ENCODE data around the gene MUC15.

DNA sequence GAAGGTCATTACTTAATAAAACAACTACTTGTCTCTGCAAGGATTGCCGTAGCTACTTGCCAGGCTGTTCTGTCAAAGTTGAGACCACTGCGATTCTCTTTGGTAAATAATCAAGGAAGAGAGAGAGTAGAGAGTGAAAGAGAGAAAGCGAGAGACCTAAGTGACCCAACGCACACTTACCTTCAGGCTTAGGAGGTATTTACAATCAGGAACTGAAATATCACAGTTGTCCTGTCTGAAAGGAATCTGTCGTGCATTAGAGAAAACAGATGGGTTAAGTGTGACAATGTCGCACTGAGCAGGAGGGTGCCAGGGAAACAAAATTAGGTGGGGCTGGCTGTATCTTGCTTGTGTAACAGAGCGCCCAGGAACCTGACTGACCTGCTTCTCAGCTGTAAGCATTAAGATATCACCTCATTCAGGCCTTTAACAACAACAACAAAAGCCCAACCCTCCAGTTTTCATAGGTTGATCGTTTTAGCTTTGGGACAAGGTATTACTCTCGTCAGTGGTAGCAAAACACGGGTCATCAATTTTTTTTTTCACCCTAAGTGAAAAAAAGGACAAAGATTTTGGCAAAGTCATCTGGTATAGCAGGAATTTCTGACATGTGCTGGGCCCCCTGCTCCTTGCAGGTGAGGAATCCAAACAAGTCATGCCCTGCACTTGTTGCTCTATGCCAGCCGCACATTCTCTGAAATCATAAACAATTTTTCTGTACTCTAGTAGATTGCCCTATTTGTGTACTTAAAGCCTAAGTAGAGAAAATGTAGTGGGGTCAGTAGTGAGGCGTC lies at the start of gene MUC15:
- TF ChIP-seq, protein P1, sequence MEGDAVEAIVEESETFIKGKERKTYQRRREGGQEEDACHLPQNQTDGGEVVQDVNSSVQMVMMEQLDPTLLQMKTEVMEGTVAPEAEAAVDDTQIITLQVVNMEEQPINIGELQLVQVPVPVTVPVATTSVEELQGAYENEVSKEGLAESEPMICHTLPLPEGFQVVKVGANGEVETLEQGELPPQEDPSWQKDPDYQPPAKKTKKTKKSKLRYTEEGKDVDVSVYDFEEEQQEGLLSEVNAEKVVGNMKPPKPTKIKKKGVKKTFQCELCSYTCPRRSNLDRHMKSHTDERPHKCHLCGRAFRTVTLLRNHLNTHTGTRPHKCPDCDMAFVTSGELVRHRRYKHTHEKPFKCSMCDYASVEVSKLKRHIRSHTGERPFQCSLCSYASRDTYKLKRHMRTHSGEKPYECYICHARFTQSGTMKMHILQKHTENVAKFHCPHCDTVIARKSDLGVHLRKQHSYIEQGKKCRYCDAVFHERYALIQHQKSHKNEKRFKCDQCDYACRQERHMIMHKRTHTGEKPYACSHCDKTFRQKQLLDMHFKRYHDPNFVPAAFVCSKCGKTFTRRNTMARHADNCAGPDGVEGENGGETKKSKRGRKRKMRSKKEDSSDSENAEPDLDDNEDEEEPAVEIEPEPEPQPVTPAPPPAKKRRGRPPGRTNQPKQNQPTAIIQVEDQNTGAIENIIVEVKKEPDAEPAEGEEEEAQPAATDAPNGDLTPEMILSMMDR (IDR thresholded peaks at IDR 0.05), result no peak
- TF ChIP-seq POLR2A (IDR thresholded peaks at IDR 0.05), result no peak
